Measurements from ENCODE around the gene XRCC1. TPM values are rescaled to one million over a fixed set of nuclear protein-coding genes. Genes with fewer than 3 reads are reported as not detected.

XRCC1 gene
- total and polyA plus RNA-seq, 2 of the 4 experiments (the other 2 are of a cell fraction): 12.5 to 21.3 TPM

- TF ChIP-seq, protein P1, sequence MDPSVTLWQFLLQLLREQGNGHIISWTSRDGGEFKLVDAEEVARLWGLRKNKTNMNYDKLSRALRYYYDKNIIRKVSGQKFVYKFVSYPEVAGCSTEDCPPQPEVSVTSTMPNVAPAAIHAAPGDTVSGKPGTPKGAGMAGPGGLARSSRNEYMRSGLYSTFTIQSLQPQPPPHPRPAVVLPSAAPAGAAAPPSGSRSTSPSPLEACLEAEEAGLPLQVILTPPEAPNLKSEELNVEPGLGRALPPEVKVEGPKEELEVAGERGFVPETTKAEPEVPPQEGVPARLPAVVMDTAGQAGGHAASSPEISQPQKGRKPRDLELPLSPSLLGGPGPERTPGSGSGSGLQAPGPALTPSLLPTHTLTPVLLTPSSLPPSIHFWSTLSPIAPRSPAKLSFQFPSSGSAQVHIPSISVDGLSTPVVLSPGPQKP (IDR thresholded peaks at IDR 0.05; ENCODE audit: borderline replicate concordance, low read depth, low read length): no peak
- no peak for TF ChIP-seq RFX5 (IDR thresholded peaks at IDR 0.05; ENCODE audit: low read depth, low read length)
Measured at GRCh38 chr19:43594710-43595604, 19.6 kb upstream of the XRCC1 start (continued).
